HG02885 (cell line): ENCODE measurements around the gene CCL22.
A peak's percentile ranks its signal among the peaks of the same experiment; 100 is the strongest.
"Not testable (repeated sequence)": the region's sequence is repeated elsewhere in the genome, so short reads cannot be mapped to it uniquely, and the experiment has no call there.

Source experiments
- ATAC-seq: cut with Tn5 transposase; IDR thresholded peaks from one replicate; pipeline ENCODE4 v1.9.1; 2021; ENCODE audit warnings: mild to moderate bottlenecking; ENCODE audit not compliant: unreplicated experiment, poor library complexity

The CCL22 gene

GRCh38 chr16:57391300-57391699 lies 32.7 kb downstream of the CCL22 start:
- ATAC-seq = no peak

- ATAC-seq = no peak
Observed at GRCh38 chr16:57391708-57392107, 33.1 kb downstream of the CCL22 start.

GRCh38 chr16:57392694-57393093 lies 34.1 kb downstream of the CCL22 start:
- no peak for ATAC-seq

GRCh38 chr16:57394444-57394843 lies 35.9 kb downstream of the CCL22 start:
- no peak for ATAC-seq

GRCh38 chr16:57395026-57395425 lies 36.4 kb downstream of the CCL22 start:
- ATAC-seq = no peak

- ATAC-seq = no peak
Observed at GRCh38 chr16:57396786-57397185, 38.2 kb downstream of the CCL22 start.

GRCh38 chr16:57397493-57397892 lies 38.9 kb downstream of the CCL22 start:
- not testable (repeated sequence) for ATAC-seq

GRCh38 chr16:57401943-57402640 lies 43.5 kb downstream of the CCL22 start:
- no peak for ATAC-seq

GRCh38 chr16:57403965-57404817 lies 45.6 kb downstream of the CCL22 start, which contains the start of gene CCL17:
Gene CCL17, plus strand, starts transcription at chr16:57404767. Its CDS starts 9,166 bp downstream, at chr16:57413933.
- no peak for ATAC-seq

- ATAC-seq = no peak
Observed at GRCh38 chr16:57405097-57405496, 46.5 kb downstream of the CCL22 start.

- ATAC-seq = no peak
Observed at GRCh38 chr16:57406881-57407280, 48.3 kb downstream of the CCL22 start.

GRCh38 chr16:57407521-57408353 lies 49.2 kb downstream of the CCL22 start:
- ATAC-seq = no peak

GRCh38 chr16:57409065-57409464 lies 50.5 kb downstream of the CCL22 start:
- no peak for ATAC-seq

- ATAC-seq = no peak
Observed at GRCh38 chr16:57409870-57410587, 51.4 kb downstream of the CCL22 start.

- no peak for ATAC-seq
Observed at GRCh38 chr16:57411362-57411976, 52.9 kb downstream of the CCL22 start.

GRCh38 chr16:57412584-57412983 lies 54.0 kb downstream of the CCL22 start:
- ATAC-seq = no peak

GRCh38 chr16:57413301-57413730 lies 54.7 kb downstream of the CCL22 start:
- peak; percentile 80 for ATAC-seq

GRCh38 chr16:57413733-57414132 lies 55.1 kb downstream of the CCL22 start:
- ATAC-seq = no peak
